ENCODE measurements around the gene TTC6.

- TF ChIP-seq EZH2 (IDR thresholded peaks at IDR 0.05; ENCODE audit: low read length) = no peak
- TF ChIP-seq CTCF (optimal IDR thresholded peaks at IDR 0.05 in 1 of 3, IDR thresholded peaks at IDR 0.05 in 1 of 3, conservative IDR thresholded peaks at IDR 0.05 in 1 of 3; ENCODE audit: extremely low read depth in 1 of 3, insufficient read depth in 2 of 3, low read length in 3 of 3) = no peak
Observed at GRCh38 chr14:37641117-37641516, 45.7 kb downstream of the TTC6 start.

All from keratinocyte (primary cell).